NCI-H82 (cell line): ENCODE results near the gene ASPM.
A peak's percentile ranks its signal among the peaks of the same experiment; 100 is the strongest.
"Not testable (repeated sequence)": the region's sequence is repeated elsewhere in the genome, so short reads cannot be mapped to it uniquely, and the experiment has no call there.

Experiments
- DNase-seq: peaks from one replicate; lab custom pipeline; 2025; lab: John Stamatoyannopoulos, UW

ASPM gene

GRCh38 chr1:197143276-197143675 lies 3.2 kb downstream of the ASPM start:
- no peak for DNase-seq

DNA sequence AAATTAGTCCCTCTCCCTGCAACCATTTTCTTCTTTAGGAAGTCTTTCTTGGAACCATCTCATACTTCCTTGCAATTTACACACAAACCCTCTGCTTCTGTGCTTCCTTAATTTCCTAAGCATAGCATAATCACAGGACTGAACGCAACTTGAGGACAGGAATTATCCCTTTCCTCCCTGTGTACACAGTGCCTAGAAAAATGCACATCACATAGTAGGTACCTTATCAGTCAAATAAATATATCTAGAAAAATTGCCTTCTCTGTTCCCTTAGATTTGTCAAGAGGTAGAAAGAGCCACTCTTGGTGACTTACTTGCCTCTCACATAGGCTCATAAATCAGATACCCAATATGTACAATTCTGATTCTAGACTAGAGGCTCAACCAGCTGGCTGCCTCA lies 4.9 kb downstream of the ASPM start:
- no peak for DNase-seq

GRCh38 chr1:197140121-197140520 lies 6.3 kb downstream of the ASPM start:
- no peak for DNase-seq

DNA sequence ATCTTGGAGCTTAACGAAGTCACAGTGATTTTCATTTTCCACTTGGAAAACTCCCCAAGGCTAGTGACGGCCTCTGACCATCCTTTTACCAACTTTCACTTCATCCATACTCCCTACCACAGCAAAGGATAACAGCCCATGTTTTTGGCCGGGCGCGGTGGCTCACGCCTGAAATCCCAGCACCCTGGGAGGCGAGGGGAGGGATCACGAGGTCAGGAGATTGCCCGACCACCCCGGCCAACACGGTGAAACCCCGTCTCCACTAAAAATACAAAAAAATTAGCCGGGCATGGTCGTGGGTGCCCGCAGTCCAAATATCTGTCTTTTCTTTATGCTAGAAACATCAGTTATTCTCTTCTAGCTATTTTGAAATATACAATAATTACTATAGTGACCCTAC lies 7.3 kb downstream of the ASPM start:
- DNase-seq, result no peak

GRCh38 chr1:197137322-197137721 lies 9.1 kb downstream of the ASPM start:
- no peak for DNase-seq

GRCh38 chr1:197130677-197131304 lies 15.7 kb downstream of the ASPM start:
- DNase-seq, result no peak

GRCh38 chr1:197129698-197130097 lies 16.8 kb downstream of the ASPM start:
- no peak for DNase-seq

- no peak for DNase-seq
Observed at GRCh38 chr1:197127246-197127912, 19.1 kb downstream of the ASPM start.

DNA sequence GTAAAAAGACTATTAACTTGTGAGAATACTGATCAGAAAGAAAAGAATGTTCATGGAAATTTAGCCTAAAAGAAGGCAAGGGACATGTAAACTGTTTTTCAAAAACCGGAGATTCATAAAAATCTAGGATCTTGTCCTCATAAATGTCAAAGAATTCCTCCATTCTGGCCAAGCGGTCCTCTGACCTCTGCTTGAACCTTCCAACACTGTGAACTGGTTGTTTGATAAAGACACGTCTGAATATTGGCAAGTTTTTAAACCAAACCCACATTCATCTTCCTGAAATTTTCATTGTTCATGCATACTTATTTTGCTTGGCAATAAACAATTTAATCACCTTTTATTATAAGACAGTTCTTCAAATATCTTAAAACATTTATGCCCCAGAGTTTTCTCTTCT lies 19.8 kb downstream of the ASPM start:
- no peak for DNase-seq

- no peak for DNase-seq
Observed at GRCh38 chr1:197124376-197124775, 22.1 kb downstream of the ASPM start.

GRCh38 chr1:197116156-197116555 lies 30.3 kb downstream of the ASPM start:
- no peak for DNase-seq

DNA sequence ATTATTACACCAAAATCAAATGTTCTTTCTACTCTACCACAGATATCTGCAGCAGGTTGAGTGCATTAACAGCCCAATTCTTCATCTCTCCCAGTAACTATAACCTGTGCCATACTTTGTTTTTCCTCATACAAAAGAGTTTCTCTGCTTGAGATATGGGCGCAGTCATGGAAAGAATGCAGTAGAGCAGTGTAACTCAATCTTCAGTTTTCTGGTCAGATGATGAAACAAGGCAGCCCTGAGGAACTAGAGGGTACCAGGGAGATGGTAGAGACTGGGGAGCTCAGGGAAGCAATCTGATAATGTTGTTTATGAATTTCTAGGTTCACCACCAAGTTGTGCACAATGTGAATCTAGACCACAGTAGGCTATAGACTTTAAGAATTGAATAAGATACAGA lies 39.6 kb downstream of the ASPM start:
- no peak for DNase-seq

- DNase-seq, result no peak
Observed at GRCh38 chr1:197103300-197103699, 43.2 kb downstream of the ASPM start.

DNA sequence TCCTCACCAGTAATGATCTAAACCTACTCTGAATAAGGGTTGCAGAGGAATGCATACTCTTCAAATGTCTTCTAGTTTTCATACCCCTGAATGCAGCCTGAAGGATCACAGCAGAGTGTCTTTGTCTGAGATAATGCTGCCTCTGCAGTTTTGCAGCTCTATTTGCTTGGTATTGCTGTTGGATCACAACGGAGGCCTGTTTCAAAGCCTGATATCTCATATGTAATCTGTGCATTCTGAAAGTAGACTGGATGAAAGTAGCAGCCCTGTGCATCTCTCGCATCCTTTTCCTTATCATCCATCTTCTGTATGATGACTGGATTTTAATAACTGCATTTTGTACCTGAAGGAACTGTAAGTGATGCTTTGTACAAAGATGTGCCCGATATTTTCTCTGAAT lies 44.5 kb downstream of the ASPM start:
- no peak for DNase-seq

- DNase-seq, result no peak
Observed at GRCh38 chr1:197100677-197101076, 45.8 kb downstream of the ASPM start.

- DNase-seq, result no peak
Observed at GRCh38 chr1:197099444-197099843, 47.0 kb downstream of the ASPM start.

GRCh38 chr1:197096971-197097370 lies 49.5 kb downstream of the ASPM start:
- not testable (repeated sequence) for DNase-seq

DNA sequence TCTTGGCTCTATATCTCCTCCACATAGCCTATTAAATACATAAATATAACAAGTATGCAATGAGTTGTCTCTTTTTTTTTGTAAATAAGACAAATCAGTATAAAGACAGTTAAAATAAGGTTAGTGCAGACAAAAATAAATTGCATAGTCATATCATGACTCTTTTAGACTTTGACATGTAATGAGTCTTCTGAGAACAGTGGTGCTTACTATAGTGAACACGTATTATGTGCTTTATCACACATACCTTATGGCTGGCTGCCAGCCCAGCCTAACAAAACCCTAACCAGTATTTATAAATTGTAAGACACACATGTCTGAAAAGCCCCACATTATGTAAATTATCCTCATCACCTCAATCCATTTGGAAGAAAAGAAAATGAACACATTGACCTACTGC lies 50.3 kb downstream of the ASPM start:
- peak; percentile 74 for DNase-seq

DNA sequence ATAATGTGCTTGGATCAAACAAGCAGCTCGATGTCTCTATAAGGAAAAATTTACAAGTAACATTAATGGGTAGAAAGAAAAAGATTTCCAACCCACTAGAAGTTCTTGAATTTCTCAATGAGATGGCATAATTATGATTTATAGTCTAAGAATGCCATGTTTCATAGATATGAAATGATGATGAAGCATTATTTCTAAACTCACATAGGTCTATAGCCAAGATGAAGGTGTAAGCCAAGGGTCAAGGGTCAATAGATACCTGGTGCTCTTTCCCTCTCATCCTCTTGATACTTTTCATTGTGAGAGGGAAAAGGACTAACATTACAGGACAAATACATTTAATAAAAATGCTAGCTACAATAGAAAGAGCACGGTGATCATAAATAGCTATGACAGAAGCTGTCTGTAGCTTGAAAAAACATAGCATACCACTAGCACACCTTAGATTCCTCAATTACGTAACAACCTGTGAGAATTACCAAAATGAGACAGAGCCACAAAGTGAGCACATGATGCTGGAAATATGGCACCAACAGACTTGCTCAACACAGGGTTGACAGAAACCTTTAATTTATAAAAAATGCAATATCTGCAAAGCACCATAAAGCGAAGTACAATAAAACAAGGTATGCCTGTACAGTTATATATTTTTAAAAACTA lies 53.1 kb downstream of the ASPM start:
- DNase-seq, result no peak

GRCh38 chr1:197092491-197093023 lies 53.9 kb downstream of the ASPM start:
- no peak for DNase-seq

DNA sequence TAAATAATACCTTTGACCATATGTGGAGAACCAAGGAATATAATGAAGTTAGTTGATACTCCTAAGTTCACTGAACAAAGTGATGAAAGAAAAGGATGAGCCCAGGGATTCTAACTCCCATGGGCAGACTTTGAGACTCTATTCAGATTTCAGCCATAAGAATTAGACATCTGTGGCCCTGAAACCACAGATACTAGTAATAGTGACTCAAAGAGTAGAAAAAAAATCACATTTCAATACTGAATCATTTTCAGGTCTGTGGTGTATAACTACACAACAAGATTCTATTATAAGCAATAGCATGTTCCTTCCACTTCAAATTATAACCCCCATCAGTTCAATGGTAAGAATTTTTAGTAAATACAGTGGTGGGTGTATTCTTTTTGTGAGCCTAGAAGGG lies 63.0 kb downstream of the ASPM start:
- DNase-seq, result no peak

GRCh38 chr1:197081117-197081753 lies 65.2 kb downstream of the ASPM start:
- no peak for DNase-seq

DNA sequence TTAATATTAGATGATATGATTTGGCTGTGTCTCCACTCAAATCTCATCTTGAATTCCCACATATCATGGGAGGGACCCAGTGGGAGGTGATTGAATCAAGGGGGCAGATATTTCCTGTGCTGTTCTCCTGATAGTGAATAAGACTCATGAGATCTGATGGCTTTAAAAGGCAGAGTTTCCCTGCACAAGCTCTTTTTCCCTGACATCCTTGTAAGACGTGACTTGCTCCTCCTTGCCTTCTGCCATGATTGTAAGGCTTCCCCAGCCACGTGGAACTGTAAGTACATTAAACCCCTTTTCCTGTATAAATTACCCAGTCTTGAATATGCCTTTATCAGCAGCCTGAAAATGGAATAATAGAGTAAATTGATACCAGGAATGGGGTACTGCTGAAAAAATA lies 66.1 kb downstream of the ASPM start:
- DNase-seq, result no peak
